Endothelial cell of umbilical vein (primary cell): ENCODE measurements around the gene ARL8A. TPM values are rescaled to one million over a fixed set of nuclear protein-coding genes. Genes with fewer than 3 reads are reported as not detected.

ENCODE experiments used
- BruUV-seq: library from RNA; stranded (reverse); fragments of 400-500 nt; replicated peaks from 2 replicates; lab custom pipeline; 2021; lab: Mats Ljungman, UMichigan
- CTCF ChIA-PET: fragments of 300-600, 350-600 bp; sonication (Branson Sonifier 250); formaldehyde crosslinking; loops from one replicate; lab custom pipeline; 2021; ENCODE audit warnings: antibody characterized with exemption, inconsistent platforms; lab: Charles Lee
- POLR2A ChIA-PET: fragments of 300-600, 350-600 bp; sonication (Branson Sonifier 250); formaldehyde crosslinking; loops from one replicate; lab custom pipeline; 2021; ENCODE audit warnings: antibody characterized with exemption, inconsistent platforms; lab: Charles Lee
- DNase-seq: peaks from one replicate; pipeline ENCODE4 v3.0.0-alpha.2; 2011; ENCODE audit warnings: low read depth, low spot score
- FAIRE-seq: peaks from 2 replicates; lab custom pipeline; 2011; peaks lifted over from hg19 to GRCh38; lab: Jason Lieb, UNC
- H2AFZ ChIP-seq: 2 replicates; pipeline ENCODE4 v1.6.0; 2012; ENCODE audit warnings: low read depth, low read length, control low read depth, inconsistent platforms
- H3K27ac ChIP-seq: 2 replicates; pipeline ENCODE4 v1.5.1; 2011; ENCODE audit warnings: low read depth, mild to moderate bottlenecking, control low read depth, low read length, moderate library complexity; ENCODE audit not compliant: insufficient read depth
- H3K27me3 ChIP-seq, 2 experiments: 2 replicates each; pipeline versions ENCODE4 v1.6.0 to v1.6.1; 2011; ENCODE audit warnings: low read length in 2 of 2, mixed read lengths in 1 of 2; ENCODE audit not compliant: control insufficient read depth in 2 of 2, insufficient read depth in 2 of 2
- H3K36me3 ChIP-seq, 2 experiments: 2 replicates in 1 of 2; 3 replicates in 1 of 2; pipeline ENCODE4 v1.5.1; 2011; ENCODE audit warnings: low read length in 2 of 2, mild to moderate bottlenecking in 1 of 2, moderate library complexity in 1 of 2; ENCODE audit not compliant: control insufficient read depth in 2 of 2, insufficient read depth in 2 of 2; ENCODE audit errors: extremely low read depth in 1 of 2
- H3K4me1 ChIP-seq: 3 replicates; pipeline ENCODE4 v1.5.1; 2011; ENCODE audit warnings: mild to moderate bottlenecking, low read length; ENCODE audit not compliant: control insufficient read depth, insufficient read depth; ENCODE audit errors: extremely low read depth
- H3K4me2 ChIP-seq: 2 replicates; pipeline ENCODE4 v1.6.1; 2011; ENCODE audit warnings: low read length, control low read depth, mixed read lengths; ENCODE audit not compliant: insufficient read depth
- H3K4me3 ChIP-seq, 3 experiments: fragments of 200-600 bp in 1 of 3; sonication (generic), shearing (Covaris generic) in 1 of 3; replicated peaks in 1 of 3; 2 replicates each; pipeline ENCODE4 v1.5.1; 2011 to 2016; ENCODE audit warnings: control low read depth in 3 of 3, low read length in 3 of 3, mild to moderate bottlenecking in 2 of 3, inconsistent platforms in 1 of 3, low read depth in 1 of 3, moderate library complexity in 1 of 3; ENCODE audit not compliant: insufficient read depth in 1 of 3
- H3K79me2 ChIP-seq: 2 replicates; pipeline ENCODE4 v1.6.0; 2012; ENCODE audit warnings: low read length, inconsistent platforms; ENCODE audit not compliant: control insufficient read depth, insufficient read depth
- H3K9ac ChIP-seq: replicated peaks from 2 replicates; pipeline ENCODE3; 2011; ENCODE audit warnings: low read length, control low read depth; ENCODE audit not compliant: insufficient read depth; ENCODE audit errors: extremely low read depth
- H3K9me1 ChIP-seq: replicated peaks from 3 replicates; pipeline ENCODE4 v1.6.0; 2011; ENCODE audit warnings: mild to moderate bottlenecking, low read length; ENCODE audit not compliant: control insufficient read depth, insufficient read depth; ENCODE audit errors: extremely low read depth
- H3K9me3 ChIP-seq: replicated peaks from 2 replicates; pipeline ENCODE4 v1.5.1; 2012; ENCODE audit warnings: low read length, inconsistent platforms; ENCODE audit not compliant: control insufficient read depth, insufficient read depth
- H4K20me1 ChIP-seq: replicated peaks from 2 replicates; pipeline ENCODE3; 2011; ENCODE audit warnings: mild to moderate bottlenecking, low read length; ENCODE audit not compliant: control insufficient read depth, insufficient read depth; ENCODE audit errors: extremely low read depth
- EZH2 ChIP-seq: IDR thresholded peaks from 2 replicates; pipeline ENCODE4 v1.6.1; 2012; ENCODE audit warnings: borderline replicate concordance, low read depth, mild to moderate bottlenecking, moderate library complexity, low read length, inconsistent platforms; ENCODE audit not compliant: severe bottlenecking
- FOS ChIP-seq: IDR thresholded peaks from 2 replicates; pipeline ENCODE4 v1.6.1; 2011; ENCODE audit warnings: mild to moderate bottlenecking, low read length, moderate library complexity, borderline replicate concordance; ENCODE audit not compliant: insufficient read depth
- GATA2 ChIP-seq: IDR thresholded peaks from 2 replicates; pipeline ENCODE4 v1.7.0; 2011; ENCODE audit warnings: low read depth, mild to moderate bottlenecking, moderate library complexity, mixed read lengths, low read length; ENCODE audit not compliant: insufficient read length, insufficient read depth
- JUN ChIP-seq: IDR thresholded peaks from 2 replicates; pipeline ENCODE4 v1.6.1; 2011; ENCODE audit warnings: borderline replicate concordance, low read depth; ENCODE audit not compliant: insufficient read length, insufficient read depth
- MAX ChIP-seq: IDR thresholded peaks from 2 replicates; pipeline ENCODE4 v1.6.1; 2011; ENCODE audit not compliant: insufficient read depth, insufficient read length
- MYC ChIP-seq: IDR thresholded peaks from one replicate; pipeline ENCODE4 v1.6.1; 2011; ENCODE audit warnings: mild to moderate bottlenecking, low read depth, low read length
- POLR2A ChIP-seq: IDR thresholded peaks from 2 replicates; pipeline ENCODE4 v1.6.1; 2012; ENCODE audit warnings: low read depth, mild to moderate bottlenecking, control low read depth, low read length
- POLR2AphosphoS5 ChIP-seq: IDR thresholded peaks from 2 replicates; pipeline ENCODE4 v1.6.1; 2012; ENCODE audit warnings: low read depth, mild to moderate bottlenecking, control low read depth, low read length, moderate library complexity; ENCODE audit not compliant: insufficient read depth
- dilution Hi-C: fragments of 300-500 bp; cut with MboI; formaldehyde crosslinking; loops from one replicate; pipeline ENCODE4 v1.15.0; 2019; ENCODE audit warnings: low sequenced_read_pairs; ENCODE audit not compliant: extremely low pct_ligation_motif_present
- intact Hi-C: fragments of 100-400 bp; cut with micrococcal nuclease; formaldehyde crosslinking; loops from one replicate; pipeline ENCODE4 v1.10.0; 2022
- polyA plus RNA-seq, 4 experiments: library from polyadenylated mRNA; depleted of rRNA in 3 of 4; stranded (reverse) in 3 of 4; unstranded in 1 of 4; fragments of >200 nt; gene quantifications; 2 replicates each; pipeline versions ENCODE4 v1.2.1 to v1.2.3, GENCODE V29; 2011 to 2012; ENCODE audit warnings: missing spikeins in 1 of 4
- total RNA-seq: library from RNA; stranded (reverse); gene quantifications from 2 replicates; pipeline ENCODE4 v1.2.3, GENCODE V29; 2021

ARL8A gene
- total and polyA plus RNA-seq, 2 donors (not counting 3 experiments of a cell fraction or from before 2014, with no cell fraction given): 54.3 to 69.5 TPM

GRCh38 chr1:202088206-202088605, 56.3 kb downstream of the ARL8A start:
- Histone ChIP-seq H3K27ac (no peak overlapping the region), H3K79me2 (no peaks in the 10 kb centered on the region), H3K4me1 (no peaks in the 10 kb centered on the region), H2AFZ (no peak overlapping the region), H3K27me3 (peaks cover 5 to 8% of the 10 kb centered on the region in 2 experiments), H3K4me3 (no peak overlapping the region), H3K36me3 (no peaks in the 10 kb centered on the region), H4K20me1 (no peaks in the 10 kb centered on the region), H3K9ac (no peak overlapping the region), H3K4me2 (no peak overlapping the region), H3K9me1 (no peaks in the 10 kb centered on the region), H3K9me3 (no peaks in the 10 kb centered on the region)
- no TSS peak for BruUV-seq
- dilution Hi-C loops (no loop called here), intact Hi-C loops (no loop called here)
- DNase-seq (no peak), FAIRE-seq (no peak)
- TF ChIP-seq MYC (no peak), MAX (no peak), EZH2 (no peak), JUN (no peak), POLR2AphosphoS5 (no peak), GATA2 (no peak), POLR2A (no peak), FOS (no peak)
- POLR2A ChIA-PET: interaction anchor here (0.6 kb wide), 1 partner anchor 619 kb away, joined by 3 read pairs; the partner anchor contains the start of gene PHLDA3
- CTCF ChIA-PET: no interaction called here
